IMR-90 (cell line): ENCODE measurements around the gene LHPP.

Source experiments
- CEBPB ChIP-seq: IDR thresholded peaks from 2 replicates; pipeline ENCODE4 v1.6.1; 2012; ENCODE audit warnings: low read depth, low read length, improper control_type of control experiment
- FOS ChIP-seq: fragments of 150-350 bp; IDR thresholded peaks from 2 replicates; pipeline ENCODE4 v1.6.1; 2016; ENCODE audit warnings: low read depth, low read length
- MAFK ChIP-seq: IDR thresholded peaks from 2 replicates; pipeline ENCODE4 v1.6.1; 2012; ENCODE audit warnings: low read depth, low read length, improper control_type of control experiment
- MXI1 ChIP-seq: IDR thresholded peaks from 2 replicates; pipeline ENCODE4 v1.6.1; 2012; ENCODE audit warnings: low read depth, mild to moderate bottlenecking, low read length, moderate library complexity, borderline replicate concordance
- NFE2L2 ChIP-seq: fragments of 150-350 bp; IDR thresholded peaks from 2 replicates; pipeline ENCODE4 v1.6.1; 2016; ENCODE audit warnings: low read depth, mild to moderate bottlenecking, low read length
- POLR2A ChIP-seq: IDR thresholded peaks from 2 replicates; pipeline ENCODE4 v1.6.1; 2012; ENCODE audit warnings: mild to moderate bottlenecking, low read depth, low read length
- RAD21 ChIP-seq: IDR thresholded peaks from 2 replicates; pipeline ENCODE4 v1.6.1; 2012; ENCODE audit warnings: low read length, improper control_type of control experiment
- RCOR1 ChIP-seq: IDR thresholded peaks from 2 replicates; pipeline ENCODE4 v1.6.1; 2012; ENCODE audit warnings: mild to moderate bottlenecking, low read length, improper control_type of control experiment; ENCODE audit not compliant: insufficient replicate concordance
- RFX5 ChIP-seq: IDR thresholded peaks from 2 replicates; pipeline ENCODE4 v1.8.0; 2012; ENCODE audit warnings: low read depth, mild to moderate bottlenecking, low read length, moderate library complexity
- TF ChIP-seq, protein P1 (sequence below): conservative IDR thresholded peaks from 2 replicates; pipeline ENCODE4 v1.5.1; 2012; ENCODE audit warnings: mild to moderate bottlenecking, low read depth, low read length, improper control_type of control experiment
- TF ChIP-seq, protein P2 (sequence below): fragments of 150-350 bp; IDR thresholded peaks from 2 replicates; pipeline ENCODE4 v1.6.1; 2017; ENCODE audit warnings: mild to moderate bottlenecking, antibody characterized with exemption, low read length, low read depth

GRCh38 chr10:124627866-124628675 is 166.4 kb downstream of the LHPP start:
- TF ChIP-seq, protein P1, sequence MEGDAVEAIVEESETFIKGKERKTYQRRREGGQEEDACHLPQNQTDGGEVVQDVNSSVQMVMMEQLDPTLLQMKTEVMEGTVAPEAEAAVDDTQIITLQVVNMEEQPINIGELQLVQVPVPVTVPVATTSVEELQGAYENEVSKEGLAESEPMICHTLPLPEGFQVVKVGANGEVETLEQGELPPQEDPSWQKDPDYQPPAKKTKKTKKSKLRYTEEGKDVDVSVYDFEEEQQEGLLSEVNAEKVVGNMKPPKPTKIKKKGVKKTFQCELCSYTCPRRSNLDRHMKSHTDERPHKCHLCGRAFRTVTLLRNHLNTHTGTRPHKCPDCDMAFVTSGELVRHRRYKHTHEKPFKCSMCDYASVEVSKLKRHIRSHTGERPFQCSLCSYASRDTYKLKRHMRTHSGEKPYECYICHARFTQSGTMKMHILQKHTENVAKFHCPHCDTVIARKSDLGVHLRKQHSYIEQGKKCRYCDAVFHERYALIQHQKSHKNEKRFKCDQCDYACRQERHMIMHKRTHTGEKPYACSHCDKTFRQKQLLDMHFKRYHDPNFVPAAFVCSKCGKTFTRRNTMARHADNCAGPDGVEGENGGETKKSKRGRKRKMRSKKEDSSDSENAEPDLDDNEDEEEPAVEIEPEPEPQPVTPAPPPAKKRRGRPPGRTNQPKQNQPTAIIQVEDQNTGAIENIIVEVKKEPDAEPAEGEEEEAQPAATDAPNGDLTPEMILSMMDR, result no peak
- no peak for TF ChIP-seq RFX5
- TF ChIP-seq MXI1, result no peak
- TF ChIP-seq, protein P2, sequence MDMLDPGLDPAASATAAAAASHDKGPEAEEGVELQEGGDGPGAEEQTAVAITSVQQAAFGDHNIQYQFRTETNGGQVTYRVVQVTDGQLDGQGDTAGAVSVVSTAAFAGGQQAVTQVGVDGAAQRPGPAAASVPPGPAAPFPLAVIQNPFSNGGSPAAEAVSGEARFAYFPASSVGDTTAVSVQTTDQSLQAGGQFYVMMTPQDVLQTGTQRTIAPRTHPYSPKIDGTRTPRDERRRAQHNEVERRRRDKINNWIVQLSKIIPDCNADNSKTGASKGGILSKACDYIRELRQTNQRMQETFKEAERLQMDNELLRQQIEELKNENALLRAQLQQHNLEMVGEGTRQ, result no peak
- TF ChIP-seq POLR2A, result no peak
- no peak for TF ChIP-seq FOS
- no peak for TF ChIP-seq RCOR1
- TF ChIP-seq CEBPB, result no peak
- TF ChIP-seq RAD21, result no peak
- no peak for TF ChIP-seq NFE2L2
- TF ChIP-seq MAFK, result no peak
